ENCODE measurements around the gene MTHFD1. TPM values are rescaled to one million over a fixed set of nuclear protein-coding genes. Genes with fewer than 3 reads are reported as not detected.

The MTHFD1 gene
- total RNA-seq, 1 experiment from 2014 or later: 226 TPM

- TF ChIP-seq CBFB (CRISPR knock-in tag; IDR thresholded peaks at IDR 0.05; ENCODE audit: low read depth): no peak
Observed at GRCh38 chr14:64504897-64505794, 117.0 kb downstream of the MTHFD1 start (continued).

GRCh38 chr14:64506721-64507120 lies 118.6 kb downstream of the MTHFD1 start:
- peaks cover 70% of the 10 kb centered on the region for H3K4me1 Mint-ChIP-seq
- ChIA-PET CTCF (no interaction called here), POLR2A (no interaction called here)
- H3K4me3 Mint-ChIP-seq: peak overlapping the region; percentile 32
- H3K27ac Mint-ChIP-seq: no peak overlapping the region
- no peak for DNase-seq (ENCODE audit: low spot score)
- H3K9me3 Mint-ChIP-seq: no peaks in the 10 kb centered on the region
- TF ChIP-seq TCF7 (CRISPR knock-in tag; IDR thresholded peaks at IDR 0.05; ENCODE audit: low read depth): no peak
- TF ChIP-seq ZNF423 (CRISPR knock-in tag; IDR thresholded peaks at IDR 0.05): no peak
- no peak for TF ChIP-seq JAZF1 (CRISPR knock-in tag; IDR thresholded peaks at IDR 0.05)
- TF ChIP-seq SOX15 (CRISPR knock-in tag; IDR thresholded peaks at IDR 0.05): no peak
- no peak for TF ChIP-seq TEAD1 (CRISPR knock-in tag; IDR thresholded peaks at IDR 0.05)
- no peak for TF ChIP-seq PRDM15 (CRISPR knock-in tag; IDR thresholded peaks at IDR 0.05)
- TF ChIP-seq ZNF532 (CRISPR knock-in tag; IDR thresholded peaks at IDR 0.05; ENCODE audit: borderline replicate concordance): no peak
- no peak for TF ChIP-seq NFYB (CRISPR knock-in tag; conservative IDR thresholded peaks at IDR 0.05; ENCODE audit: low read depth)
- no peak for ATAC-seq
- no peaks in the 10 kb centered on the region for H3K27me3 Mint-ChIP-seq (ENCODE audit: low read depth)
- H3K36me3 Mint-ChIP-seq: no peaks in the 10 kb centered on the region

GRCh38 chr14:64507376-64508156 lies 119.4 kb downstream of the MTHFD1 start:
- no peak for DNase-seq (ENCODE audit: low spot score)
- no peak for ATAC-seq
- Mint-ChIP-seq H3K36me3 (no peaks in the 10 kb centered on the region), H3K9me3 (no peaks in the 10 kb centered on the region), H3K4me1 (peaks cover 62% of the 10 kb centered on the region), H3K27ac (peak overlapping the region; percentile 47; the same call in 1 of the 2 replicates), H3K27me3 (ENCODE audit: low read depth) (no peaks in the 10 kb centered on the region), H3K4me3 (peak overlapping the region; percentile 32; the same call in 1 of the 2 replicates)
- ChIA-PET POLR2A (no interaction called here), CTCF (interaction anchor here (2.4 kb wide), 1 partner anchor 129 kb away, joined by 12 read pairs; no protein-coding TSS in a partner anchor)
- TF ChIP-seq ARID4B (CRISPR knock-in tag; IDR thresholded peaks at IDR 0.05; ENCODE audit: borderline replicate concordance): no peak
